Measurements from ENCODE around the gene INO80D.
"Not testable (repeated sequence)": the region's sequence is repeated elsewhere in the genome, so short reads cannot be mapped to it uniquely, and the experiment has no call there.

- not testable (repeated sequence) for TF ChIP-seq CTCF (conservative IDR thresholded peaks at IDR 0.05; ENCODE audit: low read depth, low read length); EZH2 (IDR thresholded peaks at IDR 0.05; ENCODE audit: borderline replicate concordance, low read depth, low read length, poor library complexity, severe bottlenecking)
Measured at GRCh38 chr2:206015746-206016145, 70.2 kb downstream of the INO80D start.
